ENCODE results near the gene DGKI. TPM values are rescaled to one million over a fixed set of nuclear protein-coding genes. Genes with fewer than 3 reads are reported as not detected.
"Not testable (repeated sequence)": the region's sequence is repeated elsewhere in the genome, so short reads cannot be mapped to it uniquely, and the experiment has no call there.

The DGKI gene
- total and polyA plus RNA-seq, 4 donors, result 1.1 to 11.3 (median 5.2) TPM

DNA sequence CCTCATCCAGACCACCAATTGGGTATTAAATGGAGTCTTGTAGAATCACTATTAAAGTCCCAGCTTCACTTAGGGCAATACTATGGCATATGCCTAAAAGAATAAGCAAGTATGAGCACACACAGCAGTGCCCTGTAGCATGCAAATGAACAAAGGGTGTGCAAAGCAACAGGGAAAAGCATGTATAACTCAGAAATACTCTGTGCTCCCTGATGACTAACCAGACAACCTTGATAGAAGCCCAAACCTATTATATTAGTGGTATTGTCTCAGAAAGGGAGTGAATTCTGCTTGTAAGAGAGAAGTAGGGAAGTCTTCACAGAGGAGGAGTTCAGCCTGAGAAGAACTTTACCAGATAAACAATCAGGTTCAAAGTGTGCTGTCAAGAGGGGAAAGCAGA, 131.2 kb downstream of the DGKI start:
- H3K4me3 ChIP-seq (ENCODE audit: low read length in 2 of 2), result no peak overlapping the region
- peaks cover 0 to 4% of the 10 kb centered on the region in 2 donors for H3K4me1 ChIP-seq (ENCODE audit: control insufficient read depth in 1 of 2, insufficient read depth in 2 of 2, low read length in 2 of 2)
- no peak overlapping the region for H3K27ac ChIP-seq (ENCODE audit: low read depth in 1 of 2, low read length in 2 of 2)
- H3K27me3 ChIP-seq (ENCODE audit: control insufficient read depth in 1 of 2, insufficient read depth in 2 of 2, low read length in 1 of 2), result no peaks in the 10 kb centered on the region
- DNase-seq (no peak), ATAC-seq (ENCODE audit: low FRiP score) (no peak)
- intact Hi-C loops (cut with DNase I), result no loop called here
- H3K36me3 ChIP-seq (ENCODE audit: control insufficient read depth in 1 of 2, insufficient read depth in 2 of 2, low read length in 1 of 2), result no peaks in the 10 kb centered on the region
- no peaks in the 10 kb centered on the region for H3K9me3 ChIP-seq (ENCODE audit: control insufficient read depth, low read length)

DNA sequence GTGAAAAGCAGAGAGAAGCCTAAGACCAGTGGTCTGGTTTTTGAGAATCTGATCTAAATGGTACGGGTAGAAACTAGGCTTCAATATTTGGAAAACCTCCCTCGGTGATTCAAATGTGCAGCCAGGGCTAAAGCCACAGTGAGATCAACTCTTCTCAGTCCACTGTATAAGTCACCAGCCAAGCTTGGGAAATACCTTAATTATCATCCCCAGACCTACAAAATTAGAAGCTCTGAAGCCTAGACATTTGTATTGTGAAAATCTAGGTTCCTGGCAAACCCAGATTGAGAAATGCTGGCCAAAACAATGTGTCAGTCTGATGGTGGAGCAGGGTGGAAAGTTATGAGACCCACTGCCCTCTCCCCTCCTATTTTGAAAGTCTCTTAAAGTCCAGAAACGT, 131.7 kb downstream of the DGKI start:
- H3K4me3 ChIP-seq (ENCODE audit: low read length in 2 of 2), result no peak overlapping the region
- no peaks in the 10 kb centered on the region for H3K27me3 ChIP-seq (ENCODE audit: control insufficient read depth in 1 of 2, insufficient read depth in 2 of 2, low read length in 1 of 2)
- intact Hi-C loops (cut with DNase I), result no loop called here
- no peaks in the 10 kb centered on the region for H3K9me3 ChIP-seq (ENCODE audit: control insufficient read depth, low read length)
- peaks cover 0 to 4% of the 10 kb centered on the region in 2 donors for H3K4me1 ChIP-seq (ENCODE audit: control insufficient read depth in 1 of 2, insufficient read depth in 2 of 2, low read length in 2 of 2)
- ATAC-seq (ENCODE audit: low FRiP score) (no peak), DNase-seq (no peak)
- H3K36me3 ChIP-seq (ENCODE audit: control insufficient read depth in 1 of 2, insufficient read depth in 2 of 2, low read length in 1 of 2), result no peaks in the 10 kb centered on the region
- no peak overlapping the region for H3K27ac ChIP-seq (ENCODE audit: low read depth in 1 of 2, low read length in 2 of 2)
- 82 to 83% methylated on average over 3 of the region's 3 CpGs for WGBS, 2 donors

DNA sequence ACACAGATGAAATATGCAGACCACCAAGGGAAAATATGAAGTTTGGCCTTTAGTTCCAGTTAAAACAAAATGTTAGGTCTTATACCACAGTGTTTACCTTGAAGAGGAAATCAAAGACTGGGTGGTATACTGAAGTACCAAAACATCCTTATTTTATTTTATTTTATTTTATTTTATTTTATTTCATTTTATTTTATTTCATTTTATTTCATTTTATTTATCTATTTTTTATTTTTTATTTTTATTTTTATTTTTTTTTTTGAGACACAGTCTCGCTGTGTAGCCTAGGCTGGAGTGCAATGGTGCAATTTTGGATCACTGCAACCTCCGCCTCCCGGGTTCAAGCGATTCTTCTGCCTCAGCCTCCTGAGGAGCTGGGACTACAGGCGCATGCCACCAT, 140.4 kb downstream of the DGKI start:
- H3K4me3 ChIP-seq (ENCODE audit: low read length in 2 of 2); H3K27me3 ChIP-seq (ENCODE audit: control insufficient read depth in 1 of 2, insufficient read depth in 2 of 2, low read length in 1 of 2); H3K9me3 ChIP-seq (ENCODE audit: control insufficient read depth, low read length); ATAC-seq (ENCODE audit: low FRiP score); H3K36me3 ChIP-seq (ENCODE audit: control insufficient read depth in 1 of 2, insufficient read depth in 2 of 2, low read length in 1 of 2); H3K27ac ChIP-seq (ENCODE audit: low read depth in 1 of 2, low read length in 2 of 2); DNase-seq; intact Hi-C loops (cut with DNase I); H3K4me1 ChIP-seq (ENCODE audit: control insufficient read depth in 1 of 2, insufficient read depth in 2 of 2, low read length in 2 of 2): not testable (repeated sequence)
- 95 to 97% methylated on average over 5 of the region's 5 CpGs for WGBS, 2 donors

DNA sequence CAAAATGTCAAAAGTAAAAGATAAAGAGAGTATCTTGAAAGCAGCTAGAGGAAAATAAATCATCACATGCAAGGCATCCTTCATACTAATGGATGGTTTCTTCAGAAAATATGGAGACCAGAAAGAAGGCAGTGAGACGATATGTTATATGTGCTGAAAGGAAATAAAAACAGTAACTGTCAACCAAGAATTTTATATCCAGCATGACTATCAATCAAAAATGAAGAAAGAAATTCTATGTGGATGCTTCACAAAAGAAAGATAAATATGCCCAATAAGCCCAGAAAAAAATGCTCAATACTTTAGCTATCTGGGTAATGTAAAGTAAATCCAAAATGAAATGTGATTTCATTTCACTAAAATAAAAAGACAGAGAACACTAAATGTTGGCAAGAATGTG, 142.1 kb downstream of the DGKI start:
- H3K27me3 ChIP-seq (ENCODE audit: control insufficient read depth in 1 of 2, insufficient read depth in 2 of 2, low read length in 1 of 2), result no peaks in the 10 kb centered on the region
- no peak overlapping the region for H3K4me3 ChIP-seq (ENCODE audit: low read length in 2 of 2)
- no peaks in the 10 kb centered on the region for H3K4me1 ChIP-seq (ENCODE audit: control insufficient read depth in 1 of 2, insufficient read depth in 2 of 2, low read length in 2 of 2)
- no peaks in the 10 kb centered on the region for H3K9me3 ChIP-seq (ENCODE audit: control insufficient read depth, low read length)
- no peak overlapping the region for H3K27ac ChIP-seq (ENCODE audit: low read depth in 1 of 2, low read length in 2 of 2)
- 42 to 71% methylated on average over 1 of the region's 1 CpG for WGBS, 2 donors
- peaks cover 0 to 2% of the 10 kb centered on the region in 2 donors for H3K36me3 ChIP-seq (ENCODE audit: control insufficient read depth in 1 of 2, insufficient read depth in 2 of 2, low read length in 1 of 2)
- ATAC-seq (ENCODE audit: low FRiP score) (no peak), DNase-seq (no peak)
- intact Hi-C loops (cut with DNase I), result no loop called here

DNA sequence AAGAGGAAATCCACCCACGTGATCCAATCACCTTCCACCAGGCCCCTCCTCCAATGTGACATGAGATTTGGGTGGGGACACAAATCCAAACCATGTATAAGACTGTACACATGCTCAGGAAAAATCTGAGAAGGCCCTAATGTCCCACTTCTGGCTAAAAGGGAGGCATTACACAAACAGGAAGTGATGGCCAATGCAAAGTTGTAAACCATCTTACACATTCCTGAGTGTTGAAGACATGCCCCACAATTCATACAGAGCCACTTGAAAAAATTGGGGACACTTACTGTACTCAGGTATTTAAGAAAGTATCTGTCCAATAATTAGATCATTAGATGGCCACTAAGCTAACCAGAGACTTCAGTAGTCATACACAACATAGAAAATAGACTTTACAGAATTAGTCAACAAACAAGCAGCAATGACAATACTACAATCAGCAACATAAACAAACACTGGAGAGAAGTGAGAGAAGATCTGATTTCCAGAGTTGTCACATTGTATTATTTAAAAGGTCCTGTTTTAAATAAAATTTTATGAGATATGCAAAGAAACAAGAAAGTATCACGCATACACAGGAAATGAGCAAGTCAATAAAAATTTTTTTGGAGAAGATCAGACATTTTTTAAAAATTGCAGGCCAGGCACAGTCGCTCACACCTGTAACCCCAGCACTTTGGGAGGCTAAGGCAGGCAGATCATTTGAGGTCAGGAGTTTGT, 143.3 kb downstream of the DGKI start:
- no peaks in the 10 kb centered on the region for H3K9me3 ChIP-seq (ENCODE audit: control insufficient read depth, low read length)
- no peak overlapping the region for H3K4me3 ChIP-seq (ENCODE audit: low read length in 2 of 2)
- DNase-seq, result no peak
- H3K27me3 ChIP-seq (ENCODE audit: control insufficient read depth in 1 of 2, insufficient read depth in 2 of 2, low read length in 1 of 2), result no peaks in the 10 kb centered on the region
- H3K27ac ChIP-seq (ENCODE audit: low read depth in 1 of 2, low read length in 2 of 2), result no peak overlapping the region
- intact Hi-C loops (cut with DNase I), result no loop called here
- H3K36me3 ChIP-seq (ENCODE audit: control insufficient read depth in 1 of 2, insufficient read depth in 2 of 2, low read length in 1 of 2), result peaks cover 0 to 2% of the 10 kb centered on the region in 2 donors
- ATAC-seq (ENCODE audit: low FRiP score), result no peak
- 93 to 95% methylated on average over 3 of the region's 3 CpGs for WGBS, 2 donors
- no peaks in the 10 kb centered on the region for H3K4me1 ChIP-seq (ENCODE audit: control insufficient read depth in 1 of 2, insufficient read depth in 2 of 2, low read length in 2 of 2)

DNA sequence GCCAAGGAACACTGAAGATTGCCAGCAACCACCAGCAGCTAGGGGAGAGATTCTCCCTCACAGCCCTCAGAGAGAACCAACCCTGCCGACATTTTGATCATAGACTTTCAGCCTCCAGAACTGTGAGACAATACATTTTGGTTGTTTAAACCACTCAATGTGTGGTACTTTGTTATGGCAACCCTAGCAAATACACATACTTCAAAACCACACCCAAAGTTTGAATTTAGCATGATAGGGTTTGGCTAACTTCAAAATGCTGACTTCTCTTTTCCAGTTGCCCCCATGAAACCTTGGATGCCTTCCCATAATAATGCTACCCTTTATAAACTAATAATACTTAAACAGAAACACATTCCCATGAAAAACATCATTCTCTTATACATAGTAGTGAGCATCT, 149.8 kb downstream of the DGKI start:
- H3K4me3 ChIP-seq (ENCODE audit: low read length in 2 of 2), result no peak overlapping the region
- intact Hi-C loops (cut with DNase I), result no loop called here
- no peak for ATAC-seq (ENCODE audit: low FRiP score)
- H3K36me3 ChIP-seq (ENCODE audit: control insufficient read depth in 1 of 2, insufficient read depth in 2 of 2, low read length in 1 of 2), result no peaks in the 10 kb centered on the region
- H3K27me3 ChIP-seq (ENCODE audit: control insufficient read depth in 1 of 2, insufficient read depth in 2 of 2, low read length in 1 of 2), result no peaks in the 10 kb centered on the region
- 92 to 95% methylated on average over 1 of the region's 1 CpG for WGBS, 2 donors
- no peaks in the 10 kb centered on the region for H3K4me1 ChIP-seq (ENCODE audit: control insufficient read depth in 1 of 2, insufficient read depth in 2 of 2, low read length in 2 of 2)
- DNase-seq, result no peak
- H3K27ac ChIP-seq (ENCODE audit: low read depth in 1 of 2, low read length in 2 of 2), result no peak overlapping the region
- no peaks in the 10 kb centered on the region for H3K9me3 ChIP-seq (ENCODE audit: control insufficient read depth, low read length)

DNA sequence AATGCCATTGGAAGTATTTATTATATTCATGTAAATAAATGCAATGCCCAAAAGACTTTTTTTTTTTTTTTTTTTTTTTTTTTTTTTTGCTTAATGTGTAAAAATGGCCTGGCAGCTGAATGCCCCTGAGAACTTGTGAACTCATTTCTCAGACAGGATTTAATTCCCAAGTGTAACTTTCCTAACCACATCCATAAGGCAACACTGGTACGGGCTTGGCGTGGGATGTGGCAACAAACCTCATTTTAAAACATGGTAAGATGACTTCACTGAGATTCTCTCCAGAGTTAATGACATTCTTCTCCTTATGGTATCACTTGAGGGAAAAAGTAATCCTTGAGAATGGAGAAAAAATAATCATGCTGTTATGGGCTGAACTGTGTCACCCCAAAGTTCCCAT, 150.4 kb downstream of the DGKI start:
- Histone ChIP-seq H3K9me3 (ENCODE audit: control insufficient read depth, low read length) (no peaks in the 10 kb centered on the region), H3K27ac (ENCODE audit: low read depth in 1 of 2, low read length in 2 of 2) (no peak overlapping the region), H3K4me1 (ENCODE audit: control insufficient read depth in 1 of 2, insufficient read depth in 2 of 2, low read length in 2 of 2) (no peaks in the 10 kb centered on the region), H3K4me3 (ENCODE audit: low read length in 2 of 2) (no peak overlapping the region), H3K27me3 (ENCODE audit: control insufficient read depth in 1 of 2, insufficient read depth in 2 of 2, low read length in 1 of 2) (no peaks in the 10 kb centered on the region), H3K36me3 (ENCODE audit: control insufficient read depth in 1 of 2, insufficient read depth in 2 of 2, low read length in 1 of 2) (no peaks in the 10 kb centered on the region)
- ATAC-seq (ENCODE audit: low FRiP score), result no peak
- no peak for DNase-seq
- intact Hi-C loops (cut with DNase I), result no loop called here
- 60 to 83% methylated on average over 2 of the region's 2 CpGs for WGBS, 2 donors

DNA sequence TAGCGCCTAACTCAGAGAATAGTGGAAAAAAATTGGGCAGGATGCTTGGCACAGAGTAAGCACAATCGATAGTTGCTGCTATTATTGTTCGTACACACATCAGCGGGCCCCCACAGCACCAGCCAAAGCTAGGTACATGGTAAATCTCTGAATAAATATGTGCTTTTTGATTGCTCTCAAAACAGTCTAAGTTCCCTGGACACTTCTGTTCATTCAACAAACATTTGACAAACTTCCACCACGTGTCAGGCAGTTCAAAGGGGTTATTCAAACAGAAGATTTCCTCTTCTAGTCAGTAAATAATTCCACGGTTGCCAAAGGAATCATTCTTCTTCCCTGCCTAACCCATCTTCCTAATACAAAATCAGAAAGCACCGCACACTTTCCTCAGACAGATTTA, 150.8 kb downstream of the DGKI start:
- H3K27me3 ChIP-seq (ENCODE audit: control insufficient read depth in 1 of 2, insufficient read depth in 2 of 2, low read length in 1 of 2), result no peaks in the 10 kb centered on the region
- no peaks in the 10 kb centered on the region for H3K36me3 ChIP-seq (ENCODE audit: control insufficient read depth in 1 of 2, insufficient read depth in 2 of 2, low read length in 1 of 2)
- intact Hi-C loops (cut with DNase I), result no loop called here
- no peak for ATAC-seq (ENCODE audit: low FRiP score)
- WGBS, 2 donors, result 64 to 75% methylated on average over 7 of the region's 7 CpGs
- DNase-seq, result no peak
- H3K9me3 ChIP-seq (ENCODE audit: control insufficient read depth, low read length), result no peaks in the 10 kb centered on the region
- H3K4me1 ChIP-seq (ENCODE audit: control insufficient read depth in 1 of 2, insufficient read depth in 2 of 2, low read length in 2 of 2), result no peaks in the 10 kb centered on the region
- no peak overlapping the region for H3K4me3 ChIP-seq (ENCODE audit: low read length in 2 of 2)
- H3K27ac ChIP-seq (ENCODE audit: low read depth in 1 of 2, low read length in 2 of 2), result no peak overlapping the region

DNA sequence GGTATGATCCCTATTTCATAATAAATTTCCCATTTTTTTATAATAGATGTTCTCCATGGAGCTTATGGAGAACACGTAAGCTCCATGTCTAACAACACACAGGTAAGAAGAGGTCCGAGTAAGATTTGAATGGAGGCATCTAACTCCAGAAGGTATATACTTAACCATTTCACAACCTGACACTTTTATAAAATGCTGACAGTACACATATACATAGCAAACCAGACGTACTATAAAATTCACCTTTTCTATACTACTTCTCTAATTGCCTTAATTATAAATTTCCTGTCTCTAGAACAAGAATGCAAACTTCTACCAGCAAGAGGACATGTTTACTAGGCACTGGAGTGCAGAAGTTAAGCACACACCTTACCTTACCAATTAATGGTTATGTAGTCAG, 151.3 kb downstream of the DGKI start:
- no peak for ATAC-seq (ENCODE audit: low FRiP score)
- intact Hi-C loops (cut with DNase I), result no loop called here
- no peaks in the 10 kb centered on the region for H3K9me3 ChIP-seq (ENCODE audit: control insufficient read depth, low read length)
- H3K27ac ChIP-seq (ENCODE audit: low read depth in 1 of 2, low read length in 2 of 2), result no peak overlapping the region
- H3K4me3 ChIP-seq (ENCODE audit: low read length in 2 of 2), result no peak overlapping the region
- DNase-seq, result no peak
- H3K27me3 ChIP-seq (ENCODE audit: control insufficient read depth in 1 of 2, insufficient read depth in 2 of 2, low read length in 1 of 2), result no peaks in the 10 kb centered on the region
- no peaks in the 10 kb centered on the region for H3K4me1 ChIP-seq (ENCODE audit: control insufficient read depth in 1 of 2, insufficient read depth in 2 of 2, low read length in 2 of 2)
- no peaks in the 10 kb centered on the region for H3K36me3 ChIP-seq (ENCODE audit: control insufficient read depth in 1 of 2, insufficient read depth in 2 of 2, low read length in 1 of 2)
- WGBS, 2 donors, result 94 to 95% methylated on average over 3 of the region's 3 CpGs

Measured in aorta (tissue), 5 donors.